Upper lobe of left lung (tissue), 4 donors: Measurements from ENCODE around the gene ITPR2.

ENCODE experiments used
- POLR2A ChIP-seq, 4 donors: fragments of 450-650 bp; IDR thresholded peaks; one replicate each; pipeline ENCODE4 v1.5.1; 2016 to 2017; ENCODE audit warnings: antibody characterized with exemption in 4 of 4, mild to moderate bottlenecking in 2 of 4
- POLR2AphosphoS5 ChIP-seq, 2 donors: sonication (generic); formaldehyde crosslinking; IDR thresholded peaks; one replicate each; pipeline ENCODE4 v1.5.1; 2017; ENCODE audit warnings: antibody characterized with exemption in 2 of 2
- TF ChIP-seq, protein P1 (sequence below), 6 experiments: fragments of 450-650 bp in 4 of 6; fragments of 200-600 bp in 2 of 6; sonication (generic) in 2 of 6; IDR thresholded peaks; one replicate each; pipeline ENCODE4 v1.5.1; 2016 to 2019; ENCODE audit warnings: antibody characterized with exemption in 6 of 6

DNA sequence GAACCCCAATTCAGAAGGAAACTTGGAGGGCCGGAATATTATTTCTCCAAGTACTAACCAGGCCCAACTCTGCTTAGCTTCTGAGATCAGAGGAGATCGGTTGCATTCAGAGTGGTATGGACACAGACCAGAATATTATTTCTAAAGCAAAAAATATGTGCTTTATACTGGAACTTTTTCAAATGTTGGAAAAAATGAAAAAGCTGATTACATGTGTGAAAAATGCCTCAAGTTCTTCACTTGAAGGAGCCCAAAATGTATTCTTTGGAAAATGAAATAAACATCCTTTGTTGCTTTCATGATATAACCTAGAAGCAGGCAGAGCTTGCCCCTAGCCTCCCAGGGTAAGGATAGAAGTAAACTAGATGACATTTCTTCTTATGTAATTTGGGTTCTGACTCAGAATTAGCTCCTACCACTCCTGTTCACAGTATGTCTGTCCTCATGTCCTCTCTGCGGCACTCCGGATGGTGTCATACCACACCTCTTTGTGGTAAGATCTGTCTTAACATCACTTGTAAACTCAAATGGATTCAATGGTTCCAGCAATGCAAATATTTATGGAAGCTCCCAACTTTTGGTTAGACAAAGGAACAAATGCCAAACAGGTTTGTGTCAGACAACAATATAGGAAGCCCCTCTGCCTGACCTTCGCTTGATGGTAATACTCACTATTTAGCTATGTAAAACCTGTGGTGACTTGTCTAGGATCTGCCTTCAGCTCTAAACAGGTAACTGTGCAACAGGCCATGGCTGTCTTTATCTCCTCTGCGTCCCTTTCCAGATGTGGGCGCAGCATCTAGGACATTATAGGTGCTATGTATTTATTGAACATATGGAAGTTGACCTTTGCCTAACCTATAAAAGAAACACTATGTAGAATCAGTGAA is 459.1 kb downstream of the ITPR2 start:
- TF ChIP-seq, protein P1, sequence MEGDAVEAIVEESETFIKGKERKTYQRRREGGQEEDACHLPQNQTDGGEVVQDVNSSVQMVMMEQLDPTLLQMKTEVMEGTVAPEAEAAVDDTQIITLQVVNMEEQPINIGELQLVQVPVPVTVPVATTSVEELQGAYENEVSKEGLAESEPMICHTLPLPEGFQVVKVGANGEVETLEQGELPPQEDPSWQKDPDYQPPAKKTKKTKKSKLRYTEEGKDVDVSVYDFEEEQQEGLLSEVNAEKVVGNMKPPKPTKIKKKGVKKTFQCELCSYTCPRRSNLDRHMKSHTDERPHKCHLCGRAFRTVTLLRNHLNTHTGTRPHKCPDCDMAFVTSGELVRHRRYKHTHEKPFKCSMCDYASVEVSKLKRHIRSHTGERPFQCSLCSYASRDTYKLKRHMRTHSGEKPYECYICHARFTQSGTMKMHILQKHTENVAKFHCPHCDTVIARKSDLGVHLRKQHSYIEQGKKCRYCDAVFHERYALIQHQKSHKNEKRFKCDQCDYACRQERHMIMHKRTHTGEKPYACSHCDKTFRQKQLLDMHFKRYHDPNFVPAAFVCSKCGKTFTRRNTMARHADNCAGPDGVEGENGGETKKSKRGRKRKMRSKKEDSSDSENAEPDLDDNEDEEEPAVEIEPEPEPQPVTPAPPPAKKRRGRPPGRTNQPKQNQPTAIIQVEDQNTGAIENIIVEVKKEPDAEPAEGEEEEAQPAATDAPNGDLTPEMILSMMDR (IDR thresholded peaks at IDR 0.05), result no peak
- no peak for TF ChIP-seq POLR2A (IDR thresholded peaks at IDR 0.05)
- TF ChIP-seq POLR2AphosphoS5 (IDR thresholded peaks at IDR 0.05), result no peak
